NCI-H2227 (cell line): ENCODE results near the gene IFT25.
"Not testable (repeated sequence)": the region's sequence is repeated elsewhere in the genome, so short reads cannot be mapped to it uniquely, and the experiment has no call there.

Experiments
- DNase-seq: peaks from one replicate; lab custom pipeline; 2025; ENCODE audit not compliant: unreplicated experiment; lab: John Stamatoyannopoulos, UW

IFT25 gene

DNA sequence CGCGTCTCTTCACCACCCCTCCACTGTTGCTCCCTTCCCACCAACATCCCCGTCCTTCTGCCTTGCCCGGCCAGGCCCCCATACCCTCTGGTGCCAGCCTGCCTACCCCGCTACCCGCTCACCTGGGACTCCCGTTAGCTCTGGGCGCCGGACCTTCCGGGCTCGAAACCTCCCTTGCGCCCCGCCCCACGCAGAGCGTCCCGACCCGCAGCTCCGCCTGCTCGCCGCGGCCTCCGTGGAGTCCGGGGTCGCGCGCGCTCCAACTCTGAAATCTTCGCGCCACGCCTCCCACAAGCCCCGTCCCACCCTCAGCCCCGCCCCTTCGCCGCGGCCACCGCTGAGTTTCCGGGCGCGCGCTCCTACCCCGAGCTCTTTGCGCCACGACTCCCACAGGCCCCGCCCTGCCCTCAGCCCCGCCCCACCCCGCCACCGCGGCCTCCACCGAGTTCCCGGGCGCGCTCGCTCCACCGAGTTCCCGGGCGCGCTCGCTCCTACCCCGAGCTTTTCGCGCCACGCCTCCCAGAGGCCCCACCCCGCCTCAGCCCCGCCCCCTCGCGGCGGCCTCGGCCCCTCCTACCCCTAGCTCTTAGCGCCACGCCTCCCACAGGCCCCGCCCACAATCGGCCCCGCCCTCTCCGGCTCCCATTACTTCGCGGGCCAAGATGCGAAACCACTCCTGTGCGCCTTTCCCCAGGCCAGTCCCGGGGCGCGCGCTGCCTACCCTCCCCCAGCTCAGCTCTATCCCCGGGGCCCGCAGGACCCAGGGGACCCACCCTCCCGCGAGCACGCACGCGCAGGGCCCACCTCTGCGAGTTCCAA lies at the start of gene IFT25:
TSS of gene IFT25 (minus strand) at position 267 of the 819 bp plus-strand sequence. CDS start 5,617 bp downstream, outside the sequence.
- DNase-seq = peak; percentile 97

DNA sequence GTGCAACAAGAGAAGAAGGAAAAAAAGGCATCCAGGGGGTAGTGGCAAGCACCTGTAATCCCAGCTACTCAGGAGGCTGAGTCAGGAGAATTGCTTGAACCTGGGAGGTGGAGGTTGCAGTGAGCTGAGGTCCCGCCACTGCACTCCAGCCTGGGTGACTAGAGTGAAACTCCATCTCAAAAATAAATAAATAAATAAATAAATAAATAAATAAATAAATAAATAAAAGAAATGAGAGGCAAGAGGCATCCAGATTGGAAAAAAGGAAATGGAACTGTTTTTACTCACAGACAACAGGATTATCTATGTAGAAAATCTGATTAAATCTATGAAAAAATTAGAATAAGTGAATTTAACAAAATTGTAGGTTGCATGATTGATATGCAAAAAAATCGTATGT lies 49.0 kb upstream of the IFT25 start:
- not testable (repeated sequence) for DNase-seq

DNA sequence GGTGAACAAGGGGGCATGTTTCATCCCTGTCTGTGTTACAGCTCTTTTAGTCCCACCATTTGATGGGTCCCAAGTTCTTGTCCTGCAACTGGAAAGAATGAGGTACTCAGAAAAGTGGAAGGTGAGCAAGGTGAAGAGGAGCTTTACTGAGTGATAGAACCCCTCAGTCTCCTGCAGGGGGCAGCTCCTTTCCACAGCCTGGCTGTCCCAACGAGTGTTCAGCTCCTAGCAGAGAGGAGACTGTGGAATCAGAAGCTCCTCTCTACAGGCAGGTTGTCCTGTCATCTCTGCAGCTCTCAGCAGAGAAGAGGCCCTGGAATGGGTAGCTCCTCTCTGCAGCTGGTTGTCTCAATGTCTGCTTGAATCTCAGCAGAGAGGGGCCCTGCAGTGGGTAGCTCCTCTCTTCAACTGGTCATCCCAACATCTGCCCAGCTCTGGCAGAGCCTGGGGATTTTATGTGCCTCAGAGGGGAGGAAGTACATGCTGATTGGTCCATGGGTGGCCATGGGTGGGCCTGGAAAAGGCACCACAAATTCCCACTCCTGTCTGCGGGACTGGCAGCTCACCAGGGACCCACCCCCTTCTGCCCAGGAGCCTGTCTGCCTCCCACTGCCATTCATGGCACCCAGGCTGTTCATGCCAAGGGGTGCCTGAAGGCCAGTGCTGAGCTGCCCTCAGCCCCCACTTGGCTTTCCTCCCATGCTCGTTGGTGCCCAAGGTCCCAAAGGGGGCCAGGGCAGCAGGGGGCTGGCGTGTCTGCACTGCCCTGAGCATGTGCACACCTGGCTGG lies 46.8 kb upstream of the IFT25 start:
- DNase-seq = no peak

DNA sequence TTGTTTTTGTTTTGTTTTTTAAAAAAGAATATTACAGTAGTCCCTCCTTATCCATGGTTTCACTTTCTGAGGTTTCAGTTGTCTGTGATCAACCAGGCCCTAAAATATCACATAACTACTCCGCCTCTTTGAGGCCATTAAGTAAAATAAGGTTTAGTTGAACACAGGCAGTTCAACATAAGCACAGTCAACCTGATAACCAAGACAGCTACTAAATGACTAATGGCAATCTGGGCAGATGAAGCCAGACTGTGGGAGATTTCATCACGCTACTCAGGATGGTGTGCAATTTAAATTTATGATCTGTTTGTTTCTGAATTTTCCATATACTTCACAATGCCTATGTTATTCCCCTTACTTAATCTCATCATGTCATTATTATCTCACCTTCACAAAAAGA lies 42.4 kb upstream of the IFT25 start:
- DNase-seq = no peak

DNA sequence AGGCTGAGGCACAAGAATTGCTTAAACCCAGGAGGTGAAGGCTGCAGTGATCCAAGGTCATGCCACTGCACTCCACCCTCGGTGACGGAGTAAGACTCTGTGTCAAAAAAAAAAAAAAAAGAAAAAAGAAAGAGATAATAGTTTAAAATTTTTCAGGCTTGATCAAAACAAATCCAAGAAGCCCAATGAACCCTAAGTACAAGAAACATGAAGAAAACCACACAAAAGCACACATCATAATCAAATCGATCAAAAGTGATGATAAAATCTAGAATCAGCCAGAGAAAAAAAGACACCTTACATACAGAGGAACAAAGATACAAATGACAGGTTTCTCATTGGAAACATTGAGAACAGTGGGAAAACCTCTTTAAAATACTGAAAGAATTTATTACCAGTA lies 41.0 kb upstream of the IFT25 start:
- DNase-seq = no peak

DNA sequence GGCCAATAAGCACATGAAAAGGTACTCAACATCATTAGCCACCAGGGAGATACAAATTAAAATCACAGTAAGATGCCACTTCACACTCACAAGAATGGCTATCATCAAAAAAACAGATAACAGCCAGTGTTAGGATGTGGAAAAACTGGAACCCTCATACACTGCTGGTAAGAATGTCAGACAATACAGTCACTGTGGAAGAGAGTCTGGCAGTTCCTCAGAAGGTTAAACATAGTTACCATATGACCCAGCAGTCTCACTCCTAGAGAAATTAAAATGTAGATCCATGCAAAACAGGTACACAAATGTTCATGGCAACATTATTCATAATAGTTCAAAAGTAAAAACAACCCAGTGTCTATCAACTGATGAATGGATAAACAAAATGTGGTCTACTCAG lies 39.2 kb upstream of the IFT25 start:
- no peak for DNase-seq

DNA sequence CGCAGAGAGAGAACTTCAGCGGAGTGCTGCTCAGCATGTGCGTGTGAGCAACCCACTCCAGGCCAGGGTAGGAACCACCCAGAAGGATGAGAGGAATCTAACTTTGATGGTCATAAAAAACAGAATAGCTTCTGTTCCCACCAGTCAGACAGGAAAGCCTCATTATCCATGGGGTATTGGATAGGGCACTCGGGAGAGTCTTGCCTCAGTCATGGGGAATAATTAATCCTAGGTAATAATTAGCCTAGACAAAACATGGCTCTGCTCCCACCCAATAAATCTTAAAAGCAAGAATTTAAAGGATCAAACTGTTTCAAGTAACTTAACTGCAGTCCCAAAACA lies 37.2 kb upstream of the IFT25 start:
- no peak for DNase-seq

DNA sequence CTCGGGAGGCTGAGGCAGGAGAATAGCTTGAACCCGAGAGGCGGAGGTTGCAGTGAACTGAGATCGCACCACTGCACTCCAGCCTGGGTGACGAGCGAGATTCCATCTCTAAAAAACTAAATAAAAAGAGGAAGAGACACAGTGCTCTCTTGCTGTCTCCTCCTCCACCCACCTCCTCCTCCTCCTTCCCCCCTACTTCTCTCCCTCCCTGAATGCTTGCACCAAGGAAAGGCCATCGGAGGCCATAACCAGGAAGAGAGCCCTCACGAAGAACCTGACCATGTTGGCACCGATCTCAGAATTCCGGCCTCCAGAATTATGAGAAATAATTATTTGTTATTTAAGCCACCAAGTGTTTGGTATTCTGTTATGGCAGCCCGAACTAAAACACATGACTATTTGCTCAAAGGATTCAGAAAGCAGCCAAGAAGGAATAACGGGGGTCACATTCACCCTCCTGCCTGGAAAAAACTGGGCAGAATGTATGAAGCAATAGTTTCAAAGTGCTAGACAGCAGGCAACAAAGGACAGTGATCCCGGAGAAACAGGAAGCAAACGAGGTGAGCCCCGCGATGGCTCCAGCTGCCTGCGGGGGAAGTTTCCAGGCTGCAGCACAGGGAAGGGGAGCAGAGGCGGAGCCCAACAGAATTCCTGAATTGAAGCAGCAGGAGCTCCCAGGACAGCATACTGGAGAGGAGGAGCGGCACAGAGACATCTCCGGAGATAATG lies 36.7 kb upstream of the IFT25 start:
- peak; percentile 44 for DNase-seq

DNA sequence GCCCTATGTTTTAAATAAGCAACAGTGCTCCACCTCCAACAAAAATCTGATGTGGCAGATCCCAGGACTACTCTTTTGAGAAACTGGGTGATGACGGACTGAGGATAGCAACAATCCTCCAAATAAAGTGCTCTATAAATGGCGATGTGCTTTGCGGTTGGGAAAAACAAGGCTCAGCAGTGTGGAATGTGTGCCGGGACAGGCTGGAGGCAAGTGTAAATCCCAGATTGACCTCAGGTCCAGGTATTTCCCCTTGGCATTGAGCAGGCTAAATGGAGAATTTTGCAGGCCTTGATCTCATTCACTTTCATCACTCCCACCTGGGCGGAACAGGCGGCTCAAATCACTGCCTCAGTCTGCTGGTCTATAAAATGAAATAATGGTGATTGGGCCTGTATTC lies 35.7 kb upstream of the IFT25 start:
- DNase-seq = no peak

DNA sequence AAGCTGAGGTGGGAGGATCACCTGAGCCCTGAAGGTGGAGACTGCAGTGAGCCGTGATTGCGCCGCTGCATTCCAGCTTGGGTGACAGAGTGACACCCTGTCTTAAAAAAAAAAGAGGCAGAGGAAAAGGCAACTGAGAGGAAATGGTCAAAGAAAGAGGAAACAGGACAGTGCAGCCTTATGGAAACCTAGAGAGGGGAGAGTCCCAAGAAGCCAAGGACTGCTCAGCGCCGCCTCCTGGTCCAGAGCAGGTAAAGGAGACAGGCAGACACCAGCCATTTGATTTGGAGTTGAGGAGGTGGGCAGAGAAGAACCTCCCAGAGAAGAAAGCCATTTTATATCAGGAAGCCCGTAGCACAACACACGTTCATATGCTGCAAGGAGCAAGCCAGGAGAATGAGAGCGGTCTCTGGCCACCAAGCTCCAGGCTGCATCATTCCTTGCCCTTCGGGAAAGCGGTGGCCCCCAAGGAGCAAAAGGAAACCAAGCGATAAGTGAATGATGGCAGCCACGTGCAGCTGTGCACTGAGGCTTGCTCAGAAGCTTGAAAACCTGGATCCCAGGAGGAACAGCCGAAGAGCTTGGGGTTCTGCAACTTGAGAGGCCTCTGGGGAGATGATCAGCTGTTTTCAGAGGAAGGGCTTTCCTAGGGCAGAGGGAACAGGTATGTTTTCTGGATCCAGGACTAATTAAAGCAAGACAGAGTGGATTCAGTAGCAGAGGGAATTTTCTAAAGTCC lies 34.4 kb upstream of the IFT25 start:
- no peak for DNase-seq

DNA sequence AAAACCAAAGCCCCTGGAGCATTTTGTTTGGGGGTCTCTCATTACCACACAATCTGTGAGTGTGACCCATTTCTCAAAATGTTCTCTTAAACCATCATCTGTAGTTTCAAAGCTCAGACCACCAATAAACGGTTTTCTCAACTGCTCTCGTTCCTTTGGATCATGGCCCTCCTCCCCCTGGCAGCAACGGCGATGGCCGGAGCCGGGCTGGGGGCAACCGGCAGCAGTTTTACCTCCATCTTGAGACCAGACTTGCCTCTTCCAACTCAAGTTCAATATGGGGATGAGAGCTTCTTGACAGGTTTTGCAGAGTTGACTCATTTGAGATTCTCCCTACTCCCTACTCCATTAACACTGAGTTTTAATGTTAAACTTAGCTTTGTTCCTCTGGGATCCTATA lies 30.4 kb upstream of the IFT25 start:
- DNase-seq = no peak

DNA sequence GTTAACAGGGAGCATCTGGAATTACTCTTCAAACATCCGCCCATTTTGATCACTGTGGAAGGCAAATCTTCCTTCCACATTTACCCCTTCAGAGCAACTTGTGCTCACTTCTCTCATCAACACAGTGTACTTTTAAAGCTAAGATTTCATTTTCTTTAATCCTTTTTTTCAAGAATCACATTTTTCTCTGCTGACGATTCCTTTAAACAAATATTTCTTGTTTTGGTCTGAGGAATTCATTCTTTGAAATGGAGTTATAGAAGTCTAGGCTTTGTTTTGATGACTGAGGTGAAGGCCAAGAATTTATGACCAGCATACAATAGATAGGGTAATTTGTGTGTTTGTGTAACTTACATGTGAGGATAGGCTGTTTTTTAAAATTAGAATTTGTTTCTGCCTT lies 26.2 kb upstream of the IFT25 start:
- no peak for DNase-seq

DNA sequence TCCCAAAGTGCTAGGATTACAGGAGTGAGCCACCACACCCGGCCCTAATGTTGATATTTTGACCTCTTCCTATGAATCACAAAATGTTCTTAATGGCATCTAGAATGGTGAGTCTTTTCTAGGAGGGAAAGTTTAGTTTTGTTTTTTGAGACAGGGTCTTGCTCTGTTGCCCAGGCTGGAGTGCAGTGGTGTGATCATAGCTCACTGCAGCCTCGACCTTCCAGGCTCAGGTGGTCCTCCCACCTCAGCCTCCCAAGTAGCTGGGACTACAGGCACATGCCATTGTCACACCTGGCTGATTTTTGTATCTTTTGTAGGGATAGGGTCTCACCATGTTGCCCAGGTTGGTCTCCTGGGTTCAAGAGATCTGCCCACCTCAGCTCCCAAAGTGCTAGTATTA lies 23.8 kb upstream of the IFT25 start:
- not testable (repeated sequence) for DNase-seq

DNA sequence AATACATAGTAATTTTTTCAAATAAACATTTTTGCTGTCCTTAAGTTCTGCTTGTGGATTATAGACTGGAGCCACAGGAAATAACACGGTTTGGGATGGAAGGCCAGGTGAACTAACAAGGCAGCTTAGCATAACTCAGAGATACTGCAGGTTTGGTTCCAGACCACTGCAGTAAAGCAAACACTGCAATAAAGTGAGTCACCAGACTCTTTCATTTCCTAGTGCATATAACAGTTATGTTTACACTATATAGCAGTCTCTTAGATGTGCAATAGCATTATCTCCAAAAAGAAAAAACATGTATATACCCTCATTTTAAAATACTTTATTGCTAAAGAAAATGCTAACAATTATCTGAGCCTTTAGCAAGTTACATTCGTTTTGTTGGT lies 22.6 kb upstream of the IFT25 start:
- DNase-seq = no peak

DNA sequence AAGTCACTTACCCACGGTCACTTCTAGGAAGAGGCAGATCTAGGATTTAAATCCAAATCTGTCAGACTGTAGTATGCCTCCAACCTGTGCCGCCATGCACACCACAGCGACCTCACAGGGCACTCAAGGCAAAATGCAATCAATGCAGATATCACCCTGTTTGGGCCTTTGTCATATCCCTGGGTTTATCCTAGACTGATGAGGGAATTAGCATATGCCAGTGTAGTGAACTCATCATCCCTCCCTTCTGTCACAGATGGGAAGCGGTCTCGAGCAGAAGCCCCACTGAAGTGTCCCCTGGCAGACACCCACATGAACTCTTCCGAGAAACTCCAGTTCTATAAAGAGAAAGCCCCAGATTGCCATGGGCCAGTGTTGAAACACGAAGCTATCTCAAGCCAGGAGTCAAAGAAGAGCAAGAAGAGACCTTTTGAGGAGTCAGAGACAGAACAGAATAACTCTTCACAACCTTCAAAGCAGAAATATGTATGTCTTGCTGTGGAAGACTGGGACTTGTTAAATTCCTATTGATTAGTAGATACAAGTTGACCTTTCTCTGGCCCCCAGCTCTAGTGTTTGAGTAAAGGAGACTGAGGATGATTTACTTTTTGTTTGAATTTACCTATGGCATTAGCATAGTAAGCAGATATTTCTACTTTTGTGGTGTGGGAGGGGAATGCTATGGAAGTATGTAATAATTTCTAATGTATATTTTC lies 22.1 kb upstream of the IFT25 start:
- no peak for DNase-seq

DNA sequence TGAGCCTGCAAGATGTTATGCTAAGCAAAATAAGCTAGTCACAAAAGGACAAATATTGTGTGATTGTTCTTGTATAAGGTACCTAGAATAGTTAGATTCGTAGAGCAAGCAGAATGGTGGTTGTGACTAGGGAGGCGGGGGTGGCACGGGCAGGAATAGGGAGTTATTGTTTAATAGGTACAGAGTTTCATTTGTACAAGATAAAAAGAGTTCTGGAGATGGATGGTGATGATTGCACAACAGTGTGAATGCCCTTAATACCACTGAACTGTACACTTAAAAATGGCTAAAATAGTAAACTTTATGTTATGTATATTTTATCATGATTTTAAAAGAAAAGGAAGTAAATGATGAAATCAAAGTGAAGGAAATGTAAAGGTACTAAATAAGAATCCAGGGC lies 21.3 kb upstream of the IFT25 start:
- DNase-seq = no peak

DNA sequence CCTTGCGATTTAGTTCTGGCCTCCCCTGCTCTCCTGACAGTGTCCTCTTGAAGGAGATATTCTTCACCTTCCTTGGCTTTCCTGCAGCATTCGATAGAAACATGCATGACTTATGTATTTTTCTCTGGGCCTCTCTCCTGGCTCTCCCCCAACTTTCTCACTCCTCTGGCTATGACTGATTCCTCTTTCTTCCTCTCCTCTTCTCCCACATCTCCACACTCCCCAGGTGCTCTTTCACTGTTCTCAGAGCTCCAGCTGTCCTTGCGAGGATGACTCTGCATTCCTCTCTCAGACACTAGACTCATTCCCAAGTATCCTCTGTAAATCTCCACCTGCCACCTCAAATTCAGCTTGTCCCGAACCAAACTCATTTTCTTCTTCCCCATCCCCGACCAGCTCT lies 18.6 kb upstream of the IFT25 start:
- no peak for DNase-seq

DNA sequence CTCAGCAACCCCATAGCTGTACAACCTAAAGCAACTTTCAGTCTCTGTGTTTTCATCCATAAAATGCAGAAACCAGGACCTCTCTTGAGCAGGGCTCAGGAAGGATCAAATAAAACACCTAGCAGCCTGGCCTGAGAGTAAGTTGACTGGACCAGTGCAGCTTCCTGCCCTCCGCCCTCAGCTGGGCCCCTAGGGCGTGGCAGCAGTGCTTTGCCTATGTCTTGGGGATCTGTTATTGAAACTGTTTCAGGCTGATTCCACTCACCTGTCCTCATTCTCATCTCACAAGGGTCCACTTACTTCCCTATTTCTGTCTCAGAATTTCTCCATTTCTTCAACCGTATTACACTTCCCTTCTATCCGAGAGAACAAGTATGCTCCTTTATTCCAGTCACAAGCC lies 18.0 kb upstream of the IFT25 start:
- DNase-seq = no peak

DNA sequence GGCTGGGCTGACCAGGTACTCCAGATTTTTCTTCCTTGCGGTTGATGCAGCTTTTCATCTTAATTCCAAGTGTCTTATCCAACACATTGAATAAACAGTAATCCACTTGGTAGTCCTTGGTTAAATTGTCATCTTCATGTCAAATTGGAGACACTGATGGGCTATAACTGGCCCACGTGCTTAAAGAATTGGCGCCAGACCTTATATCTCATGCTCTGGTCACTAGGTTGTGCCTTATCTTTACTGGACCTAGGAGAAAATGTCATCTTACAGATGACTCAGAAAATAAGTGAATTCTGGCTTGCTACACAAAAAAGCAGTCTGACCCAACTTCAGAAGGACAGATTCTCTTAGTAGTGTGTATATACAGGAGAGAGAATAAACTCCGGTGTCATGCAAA lies 16.9 kb upstream of the IFT25 start:
- no peak for DNase-seq

DNA sequence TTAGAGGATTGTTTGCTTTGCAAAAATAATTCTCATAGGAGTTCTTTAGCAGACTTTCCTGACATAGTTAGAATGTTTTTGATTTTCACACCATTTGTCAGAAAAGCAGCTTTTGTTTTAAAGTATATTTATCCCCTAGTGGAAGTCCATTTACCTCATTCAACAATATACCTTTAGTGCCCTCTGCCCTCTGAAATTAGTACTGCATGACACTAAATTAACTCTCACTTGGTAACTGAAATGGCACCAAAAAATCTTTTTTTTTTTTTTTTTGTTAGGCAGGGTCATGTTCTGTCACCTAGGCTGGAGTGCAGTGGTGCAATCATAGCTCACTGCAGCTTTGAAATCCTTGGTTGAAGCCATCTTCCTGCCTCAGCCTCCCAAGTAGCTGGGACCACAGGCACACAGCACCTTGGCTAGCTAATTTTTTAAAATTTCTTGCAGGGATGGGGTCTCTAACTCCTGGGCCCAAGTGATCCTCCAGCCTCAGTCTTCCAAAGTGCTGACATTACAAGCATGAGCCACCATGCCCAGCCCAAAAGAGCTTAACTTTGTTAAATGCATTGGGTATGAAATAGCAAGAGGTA lies 14.3 kb upstream of the IFT25 start:
- peak; percentile 13 for DNase-seq
